HG03097 (cell line): ENCODE results near the gene IFRD2.

Experiments used
- ATAC-seq: cut with Tn5 transposase; IDR thresholded peaks from one replicate; pipeline ENCODE4 v1.9.1; 2021; ENCODE audit not compliant: unreplicated experiment, low FRiP score

The IFRD2 gene

GRCh38 chr3:50237754-50238548 lies 54.3 kb downstream of the IFRD2 start:
- peak; percentile 26 for ATAC-seq
